SIG-M5 (cell line): Measurements from ENCODE around the gene FOXL2NB.

Source experiments
- DNase-seq: peaks from one replicate; lab custom pipeline; 2025; lab: John Stamatoyannopoulos, UW

Gene FOXL2NB

DNA sequence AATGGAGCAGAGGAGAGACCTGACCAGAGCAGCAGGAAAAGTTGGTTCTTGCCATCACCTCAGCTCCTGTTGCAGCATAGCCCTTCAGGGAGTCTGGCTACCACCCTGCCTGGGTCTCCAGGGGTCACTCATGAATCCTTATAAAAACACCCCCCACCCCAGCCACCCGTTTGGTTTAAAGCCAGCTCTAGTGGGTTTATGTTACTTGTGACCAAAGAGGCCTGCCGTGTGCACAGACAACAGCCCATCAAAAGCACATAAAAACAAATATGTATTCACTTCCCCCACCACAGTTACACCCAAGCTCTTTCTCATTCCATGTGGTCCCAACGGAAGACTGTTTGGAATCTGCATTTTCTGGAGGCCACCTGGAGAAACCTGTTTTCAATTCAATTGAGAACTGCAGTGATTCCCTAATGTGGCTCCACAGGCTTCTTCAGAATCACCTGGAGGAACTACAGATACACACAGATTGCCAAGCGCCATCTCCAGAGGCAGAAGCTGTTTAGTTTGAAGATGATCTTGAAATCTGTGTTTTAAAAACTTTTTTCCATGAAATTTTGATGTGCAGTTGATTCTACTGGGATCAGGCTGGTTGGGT lies 13.8 kb upstream of the FOXL2NB start:
- no peak for DNase-seq

DNA sequence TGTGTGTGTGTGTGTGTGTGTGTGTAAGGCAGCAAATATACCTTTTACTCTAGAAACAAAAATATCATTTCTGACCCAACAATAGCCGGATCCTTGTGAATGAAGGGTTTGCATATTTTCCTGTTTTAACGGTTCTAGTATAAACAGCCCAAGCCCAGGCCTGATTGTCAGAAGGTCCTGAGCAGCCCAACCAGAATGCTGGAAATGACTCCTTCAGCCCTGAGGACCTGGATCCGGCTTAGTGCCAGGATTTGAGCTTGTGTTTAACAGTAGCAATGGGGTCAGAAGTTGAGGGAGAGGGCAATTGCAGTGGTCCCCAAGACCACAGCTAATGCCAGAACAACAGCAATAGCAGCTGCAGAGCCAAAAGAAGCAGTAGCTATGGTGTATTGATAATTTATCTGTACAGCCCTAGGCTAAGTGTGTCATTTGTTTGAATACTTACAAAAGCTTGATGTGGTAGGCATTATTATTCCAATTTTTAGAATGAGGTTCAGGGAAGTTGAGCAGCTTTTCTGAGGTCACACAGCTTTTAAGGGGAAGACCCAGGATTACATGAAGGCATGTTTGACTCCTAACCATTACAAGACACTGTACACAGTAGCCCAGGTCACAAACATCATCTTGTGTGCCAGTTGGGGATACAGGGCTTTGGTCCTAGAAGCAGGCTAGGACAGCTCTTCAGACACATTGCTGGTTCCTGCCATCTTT lies 12.9 kb upstream of the FOXL2NB start:
- DNase-seq = no peak

GRCh38 chr3:138935505-138935862 lies 11.5 kb upstream of the FOXL2NB start:
- no peak for DNase-seq

DNA sequence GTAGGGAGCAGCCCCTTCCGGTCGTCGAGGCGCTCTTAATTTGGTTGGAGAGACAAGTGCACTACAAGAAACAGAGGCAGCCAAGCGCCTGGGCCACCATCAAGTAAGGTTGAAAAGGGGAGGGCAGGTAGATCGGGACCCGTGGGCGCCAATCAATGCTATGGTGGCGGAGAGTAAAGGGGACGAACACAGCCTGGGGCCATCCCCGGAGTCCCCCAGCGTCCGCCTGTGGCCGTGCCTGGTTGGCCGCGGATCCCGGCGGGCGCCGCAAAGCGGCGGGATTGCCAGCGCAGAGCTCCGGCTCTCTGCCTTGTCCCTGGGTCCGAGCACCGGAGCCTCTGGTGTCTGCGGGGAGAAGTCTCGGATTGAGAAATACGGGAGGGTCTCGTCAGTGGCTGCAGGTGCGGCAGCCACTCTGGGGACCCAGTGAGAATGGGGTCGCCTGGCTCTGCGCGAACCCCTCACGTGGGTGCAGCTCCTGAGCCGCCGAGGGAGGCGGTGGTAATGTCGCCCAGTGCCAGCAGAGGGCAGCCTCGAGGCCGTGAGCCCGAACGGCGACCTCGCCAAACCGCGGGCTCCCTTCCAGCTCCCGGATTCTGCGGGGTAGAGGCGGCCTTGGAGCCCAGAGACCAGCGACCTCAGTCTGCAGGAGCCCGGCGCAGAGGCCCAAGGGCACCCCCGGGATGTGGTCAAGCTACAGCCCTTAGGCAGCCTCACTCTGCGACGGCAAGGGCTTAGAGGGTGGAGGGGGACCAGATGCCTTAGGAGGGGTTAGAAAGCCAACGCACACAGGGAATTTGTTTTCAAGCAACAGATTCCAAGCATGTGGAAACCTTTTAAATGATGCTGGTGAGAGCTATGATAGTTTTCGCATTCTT lies 10.9 kb upstream of the FOXL2NB start:
- no peak for DNase-seq

DNA sequence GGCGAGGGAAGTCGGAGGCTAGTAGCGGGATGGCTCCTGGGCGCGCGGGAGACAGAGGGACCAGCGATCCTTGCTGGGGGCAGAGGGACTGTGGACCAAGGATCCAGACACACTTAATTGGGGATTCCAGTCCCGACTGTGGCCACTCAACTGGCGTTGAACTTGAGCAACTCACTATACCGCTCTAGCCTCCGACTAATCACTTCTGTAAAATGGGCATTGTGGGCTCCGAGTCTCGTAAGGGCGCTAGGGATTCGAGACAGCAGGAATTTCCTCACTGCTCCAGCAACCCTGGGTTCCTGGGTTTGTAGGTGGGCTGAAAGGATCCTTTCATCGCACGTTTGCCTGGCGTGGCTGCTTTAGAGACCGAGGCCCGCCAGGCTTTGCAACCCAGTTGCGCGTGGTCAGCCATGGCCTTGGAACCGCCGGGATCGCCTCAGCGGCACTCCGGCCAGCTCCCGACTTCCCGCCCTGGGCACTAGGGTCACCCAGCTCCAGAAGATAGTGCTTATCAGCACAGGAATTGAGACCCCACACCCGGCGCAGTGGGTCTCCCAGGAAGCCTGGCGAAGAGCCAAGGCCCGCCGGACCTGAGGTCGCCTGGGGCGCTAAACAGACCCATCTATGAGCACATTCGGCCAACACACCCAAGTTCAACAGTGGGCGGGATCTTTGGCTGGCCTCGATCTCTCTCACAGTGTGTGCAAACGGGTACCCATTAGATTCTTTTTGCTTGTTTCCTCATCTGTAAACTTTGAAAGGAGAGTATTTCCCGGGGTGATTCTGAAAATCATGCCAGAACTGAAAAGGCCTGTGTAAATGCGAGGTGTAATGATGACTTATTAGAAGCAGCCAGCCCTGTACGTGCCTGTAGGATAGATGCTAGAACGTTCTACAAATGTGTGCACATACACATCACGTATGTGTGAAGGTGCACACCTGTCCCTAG lies 10.0 kb upstream of the FOXL2NB start:
- no peak for DNase-seq

DNA sequence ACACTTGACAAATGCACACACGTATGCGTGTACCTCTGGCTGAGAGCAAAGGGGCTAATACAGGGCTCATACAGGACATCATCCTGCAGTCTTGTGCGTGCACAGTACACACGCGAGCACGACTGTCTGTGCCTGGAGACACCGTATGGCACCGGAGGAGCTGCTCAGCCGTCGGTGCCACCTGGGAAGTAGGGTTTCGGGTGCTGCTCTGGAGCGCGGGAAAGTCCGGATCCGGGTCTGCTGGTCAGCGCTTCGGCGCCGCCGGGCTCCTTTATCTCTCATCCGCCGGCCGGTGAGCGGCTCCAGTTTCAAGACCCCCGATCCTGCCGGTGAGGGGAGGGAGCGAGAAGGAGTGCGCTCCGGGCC lies 9.3 kb upstream of the FOXL2NB start:
- no peak for DNase-seq

DNA sequence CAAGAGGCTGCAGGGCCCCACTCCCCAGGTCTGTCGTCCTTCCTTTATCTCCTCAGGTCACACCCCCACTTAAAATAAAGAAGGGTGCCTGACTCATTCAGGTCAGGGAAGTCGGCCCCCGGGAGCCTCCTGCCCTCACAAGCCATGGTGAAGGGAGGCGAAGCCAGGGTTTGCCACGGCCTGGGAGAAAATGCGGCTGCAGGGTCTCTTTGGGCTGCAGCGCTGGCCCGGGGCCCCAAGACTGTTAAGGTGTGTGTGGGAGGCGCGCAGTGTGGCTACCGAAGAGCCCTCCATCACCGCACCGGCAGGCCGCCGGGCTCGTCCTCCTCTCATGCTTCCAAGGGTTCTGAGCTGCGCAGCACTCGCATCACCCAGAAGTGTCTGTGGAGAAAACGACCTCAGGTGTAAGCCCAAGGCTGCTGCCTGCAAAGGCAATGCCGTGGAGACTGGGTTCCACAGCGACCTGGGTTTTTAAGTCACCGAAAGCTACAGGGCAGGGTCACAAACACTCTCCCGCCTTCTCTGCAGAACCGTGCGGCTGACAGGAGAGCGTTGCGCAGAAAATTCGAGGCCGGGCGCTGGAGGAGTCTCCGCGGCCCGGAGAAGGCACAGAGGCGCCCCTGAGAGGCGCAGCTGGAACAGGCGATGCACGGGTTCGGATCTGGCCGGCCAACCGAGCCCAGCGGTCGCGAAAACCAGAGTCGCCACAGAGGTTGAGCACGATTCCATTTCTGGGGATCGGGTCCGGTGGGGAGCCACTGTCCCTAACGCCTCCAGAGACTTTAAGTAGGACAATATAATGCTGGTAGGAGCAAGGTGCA lies 8.8 kb upstream of the FOXL2NB start:
- no peak for DNase-seq

DNA sequence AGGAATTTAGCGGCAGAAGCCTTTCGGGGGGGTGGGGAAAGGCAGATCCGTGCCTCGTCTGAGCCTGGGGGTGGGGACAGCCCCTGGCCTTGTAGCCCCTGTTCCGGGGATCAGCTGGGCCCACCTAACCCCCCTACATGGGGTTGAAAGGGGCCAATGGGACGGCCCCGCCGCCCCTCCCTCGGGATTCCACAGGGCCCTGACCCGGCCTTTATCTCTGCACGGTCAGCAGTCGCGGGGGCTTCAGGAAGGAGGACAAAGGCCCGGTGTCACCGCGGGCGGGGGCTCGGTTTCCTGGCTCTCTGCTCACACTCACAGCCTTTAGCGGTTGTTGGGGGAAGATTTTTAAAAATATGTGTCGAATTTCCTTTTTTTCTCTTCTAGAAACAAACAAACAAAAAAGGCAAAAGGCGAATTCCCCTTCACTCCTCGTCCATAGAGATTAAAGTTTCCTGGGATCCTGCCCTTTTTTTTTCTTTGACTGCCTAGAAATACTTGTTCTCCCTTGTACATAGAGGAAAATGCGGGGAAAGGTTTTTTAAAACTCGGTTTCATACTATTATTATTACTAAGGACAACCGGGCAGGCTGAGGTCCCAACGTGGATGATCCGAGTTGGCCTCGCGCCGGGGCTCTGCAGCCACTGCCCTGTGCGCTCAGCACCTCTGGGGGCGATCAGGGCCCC lies 8.0 kb upstream of the FOXL2NB start:
- DNase-seq = no peak

GRCh38 chr3:138939561-138940241 lies 7.3 kb upstream of the FOXL2NB start:
- no peak for DNase-seq

- DNase-seq = no peak
Measured at GRCh38 chr3:138940446-138940845, 6.6 kb upstream of the FOXL2NB start.

DNA sequence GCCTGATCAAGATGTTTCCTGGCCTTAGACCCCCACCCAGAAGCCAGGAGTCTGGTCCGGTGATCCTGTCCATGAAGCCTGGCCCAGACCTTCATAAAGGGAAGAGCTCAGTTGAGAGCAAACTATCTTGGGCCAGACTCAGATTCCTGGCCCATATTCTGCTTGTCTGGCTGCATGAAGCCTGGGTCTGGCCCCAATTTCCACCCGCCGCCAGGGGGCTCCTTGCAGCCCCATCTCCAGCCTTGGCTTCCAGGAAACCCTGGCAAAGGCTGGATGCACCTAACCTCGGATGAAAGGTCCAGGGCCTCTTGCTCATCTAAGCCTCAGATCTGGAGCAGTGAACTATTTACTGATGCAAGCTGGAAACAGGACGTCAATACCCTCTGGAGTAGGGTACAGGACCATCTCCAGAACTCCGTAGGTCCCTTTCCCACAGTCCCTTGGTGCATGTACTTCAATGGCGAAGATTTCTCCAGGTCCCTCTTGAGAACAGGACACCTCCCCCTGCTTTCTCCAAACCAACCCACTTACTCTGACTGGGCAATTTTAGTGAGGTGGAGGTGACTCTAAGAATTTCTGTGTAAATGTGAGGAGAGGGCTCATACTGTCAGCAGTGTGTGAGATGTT lies 5.6 kb upstream of the FOXL2NB start:
- DNase-seq = no peak

- no peak for DNase-seq
Measured at GRCh38 chr3:138942271-138942670, 4.7 kb upstream of the FOXL2NB start.

DNA sequence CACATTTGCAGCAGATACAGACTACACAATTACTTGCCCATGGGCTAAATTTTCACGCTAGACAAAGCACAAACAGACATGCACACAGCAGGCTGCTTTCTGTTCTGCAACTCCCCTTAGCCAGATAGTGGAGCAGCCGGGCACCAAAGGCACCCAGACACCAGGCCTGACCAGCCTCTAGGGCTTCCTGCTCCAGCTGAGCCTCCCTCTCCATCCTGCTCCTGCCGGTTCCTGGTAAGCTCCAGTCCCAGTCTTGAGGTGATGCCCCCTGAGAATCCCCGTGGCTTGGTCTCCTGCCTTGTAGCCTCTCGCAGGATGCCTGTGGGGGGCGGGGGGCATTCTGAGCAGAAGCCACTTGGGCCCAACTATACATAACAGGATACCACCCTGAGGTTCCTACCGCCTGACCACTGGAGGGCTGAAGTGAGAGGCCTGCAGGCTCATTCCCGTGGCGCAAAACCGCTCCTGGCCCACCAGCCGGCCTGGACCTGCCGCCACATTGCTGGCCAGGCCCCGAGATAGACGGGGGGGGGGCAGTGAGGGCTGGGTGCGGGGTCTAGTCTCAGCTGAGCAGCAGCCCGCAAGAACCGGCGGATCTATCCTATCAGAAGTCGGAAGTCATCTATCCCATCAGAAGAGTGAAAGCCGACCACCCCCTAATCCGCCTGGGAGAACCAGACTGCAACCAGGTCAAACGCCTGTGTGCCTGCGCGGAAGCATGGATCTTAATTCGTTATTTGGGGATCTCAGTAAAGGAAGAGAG lies 4.0 kb upstream of the FOXL2NB start:
- no peak for DNase-seq

- DNase-seq = no peak
Measured at GRCh38 chr3:138943724-138944653, 3.0 kb upstream of the FOXL2NB start.

- no peak for DNase-seq
Measured at GRCh38 chr3:138944654-138944928, 2.4 kb upstream of the FOXL2NB start.

GRCh38 chr3:138944929-138945708 lies 1.9 kb upstream of the FOXL2NB start:
- no peak for DNase-seq
